OCI-LY7 (cell line): Measurements from ENCODE around the gene NOP16. TPM values are rescaled to one million over a fixed set of nuclear protein-coding genes. Genes with fewer than 3 reads are reported as not detected.
"Not testable (repeated sequence)": the region's sequence is repeated elsewhere in the genome, so short reads cannot be mapped to it uniquely, and the experiment has no call there.

Source experiments
- BruUV-seq: library from RNA; stranded (reverse); fragments of 400-500 nt; replicated peaks from 2 replicates; lab custom pipeline; 2021; lab: Mats Ljungman, UMichigan
- CTCF ChIA-PET: fragments of 300-600 bp; sonication (Branson Sonifier 250); formaldehyde crosslinking; loops from one replicate; lab custom pipeline; 2022; ENCODE audit warnings: antibody characterized with exemption; ENCODE audit not compliant: unreplicated experiment; lab: Charles Lee
- POLR2A ChIA-PET: fragments of 300-600 bp; sonication (Branson Sonifier 250); formaldehyde crosslinking; loops from one replicate; lab custom pipeline; 2022; ENCODE audit warnings: antibody characterized with exemption; lab: Charles Lee
- DNase-seq: peaks from one replicate; pipeline ENCODE4 v3.0.0-alpha.2; 2015; ENCODE audit warnings: low spot score
- H2AFZ ChIP-seq: fragments of 200-600 bp; sonication (generic), shearing (Covaris generic); 2 replicates; pipeline ENCODE4 v1.6.1; 2014; ENCODE audit warnings: mild to moderate bottlenecking, antibody characterized with exemption, low read length, moderate library complexity
- H3K27ac ChIP-seq: fragments of 200-600 bp; sonication (generic); 2 replicates; pipeline ENCODE4 v1.5.1; 2014; ENCODE audit warnings: mixed run types, low read depth, mild to moderate bottlenecking, moderate library complexity, low read length, inconsistent platforms; ENCODE audit not compliant: poor library complexity, severe bottlenecking
- H3K36me3 ChIP-seq: fragments of 200-600 bp; sonication (generic); 2 replicates; pipeline ENCODE4 v1.6.1; 2014; ENCODE audit warnings: mild to moderate bottlenecking, antibody characterized with exemption, low read length, moderate library complexity, mixed read lengths; ENCODE audit not compliant: insufficient read depth
- H3K4me1 ChIP-seq: fragments of 200-600 bp; sonication (generic); 2 replicates; pipeline ENCODE4 v1.5.1; 2014; ENCODE audit warnings: mild to moderate bottlenecking, low read length; ENCODE audit not compliant: insufficient read depth, poor library complexity, severe bottlenecking
- H3K4me2 ChIP-seq: fragments of 200-600 bp; sonication (generic); 2 replicates; pipeline ENCODE4 v1.6.1; 2014; ENCODE audit warnings: mild to moderate bottlenecking, low read length
- H3K4me3 ChIP-seq: fragments of 200-600 bp; sonication (generic); 2 replicates; pipeline ENCODE4 v1.5.1; 2014; ENCODE audit warnings: mild to moderate bottlenecking, low read depth, low read length; ENCODE audit not compliant: poor library complexity, severe bottlenecking
- H3K79me2 ChIP-seq: fragments of 200-600 bp; sonication (generic); 2 replicates; pipeline ENCODE4 v1.6.1; 2016; ENCODE audit warnings: low read depth, mild to moderate bottlenecking, low read length, moderate library complexity, mixed read lengths; ENCODE audit not compliant: insufficient read depth
- H3K9me2 ChIP-seq: fragments of 200-600 bp; sonication (generic); 2 replicates; pipeline ENCODE4 v1.6.1; 2016; ENCODE audit warnings: mild to moderate bottlenecking, low read length, mixed read lengths; ENCODE audit not compliant: insufficient read depth
- H3K9me3 ChIP-seq: fragments of 200-600 bp; sonication (generic); 2 replicates; pipeline ENCODE4 v1.6.1; 2014; ENCODE audit warnings: mild to moderate bottlenecking, mixed run types, low read length, mixed read lengths
- H4K20me1 ChIP-seq: fragments of 200-600 bp; sonication (generic); 2 replicates; pipeline ENCODE4 v1.6.1; 2014; ENCODE audit warnings: mild to moderate bottlenecking, antibody characterized with exemption, low read length, moderate library complexity, mixed read lengths; ENCODE audit not compliant: insufficient read depth
- CTCF ChIP-seq: fragments of 200-600 bp; sonication (generic); conservative IDR thresholded peaks from 2 replicates; pipeline ENCODE4 v1.5.1; 2014; ENCODE audit warnings: mild to moderate bottlenecking, antibody characterized with exemption, low read length, moderate library complexity, mixed read lengths
- EZH2phosphoT487 ChIP-seq: fragments of 200-600 bp; sonication (generic); IDR thresholded peaks from 2 replicates; pipeline ENCODE4 v1.6.1; 2018; ENCODE audit warnings: low read depth, borderline replicate concordance, mild to moderate bottlenecking, mixed run types, antibody characterized with exemption, low read length, moderate library complexity, mixed read lengths
- intact Hi-C: fragments of 100-400 bp; cut with micrococcal nuclease; formaldehyde crosslinking; loops from one replicate; pipeline ENCODE4 v1.10.0; 2022; ENCODE audit not compliant: unreplicated experiment
- total RNA-seq, 2 experiments: library from RNA; depleted of rRNA in 1 of 2; stranded (reverse); fragments of >200 nt in 1 of 2; shearing (Covaris generic) in 1 of 2; gene quantifications; 2 replicates each; pipeline ENCODE4 v1.2.3, GENCODE V29; 2014 to 2022

NOP16 gene
- total RNA-seq, 2 experiments from 2014 or later, result 83.8 to 86.4 TPM

DNA sequence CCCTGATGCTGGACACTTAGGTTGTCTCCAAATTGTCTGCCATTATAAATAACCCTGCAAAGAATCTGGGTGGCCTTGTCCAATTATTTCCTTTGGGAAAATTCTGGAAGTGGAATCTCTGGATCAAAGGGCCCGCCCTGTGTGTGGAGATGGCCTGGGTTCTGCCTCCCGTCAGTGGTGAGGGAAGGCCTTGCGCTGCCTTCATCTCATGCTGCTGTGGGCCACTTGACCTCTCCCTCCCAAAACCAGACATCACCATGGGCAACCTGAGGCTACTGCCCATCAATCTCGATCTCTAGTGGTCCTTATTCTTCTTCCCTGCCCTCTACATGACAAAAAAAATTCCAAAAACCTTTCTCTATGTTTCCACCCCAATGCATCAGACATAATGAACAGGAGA is 21.4 kb upstream of the NOP16 start:
- H3K27ac ChIP-seq, result no peak overlapping the region
- peaks cover 22% of the 10 kb centered on the region; the same call in 1 of the 2 replicates for H3K36me3 ChIP-seq
- no peak for DNase-seq
- no TSS peak for BruUV-seq
- no peaks in the 10 kb centered on the region for H3K79me2 ChIP-seq
- TF ChIP-seq EZH2phosphoT487, result no peak
- no peak for TF ChIP-seq CTCF
- no peaks in the 10 kb centered on the region for H3K9me2 ChIP-seq
- no peak overlapping the region for H3K4me3 ChIP-seq
- H3K4me1 ChIP-seq, result peaks cover 7% of the 10 kb centered on the region
- POLR2A ChIA-PET, result interaction anchor here (0.7 kb wide), 1 partner anchor 15 kb away, joined by 5 read pairs; no protein-coding TSS in a partner anchor
- H2AFZ ChIP-seq, result no peak overlapping the region
- H3K9me3 ChIP-seq, result no peaks in the 10 kb centered on the region
- no peaks in the 10 kb centered on the region for H4K20me1 ChIP-seq
- CTCF ChIA-PET, result no interaction called here
- no peak overlapping the region for H3K4me2 ChIP-seq
- intact Hi-C loops, result no loop called here

GRCh38 chr5:176408590-176408989 is 20.2 kb upstream of the NOP16 start:
- TF ChIP-seq CTCF, result no peak
- Histone ChIP-seq H3K9me3 (no peaks in the 10 kb centered on the region), H2AFZ (no peak overlapping the region), H3K79me2 (no peaks in the 10 kb centered on the region), H3K9me2 (no peaks in the 10 kb centered on the region), H3K36me3 (peaks cover 22% of the 10 kb centered on the region; the same call in 1 of the 2 replicates), H3K4me3 (no peak overlapping the region), H3K4me2 (no peak overlapping the region), H3K27ac (no peak overlapping the region), H4K20me1 (no peaks in the 10 kb centered on the region), H3K4me1 (peaks cover 6% of the 10 kb centered on the region)
- no TSS peak for BruUV-seq
- ChIA-PET POLR2A (interaction anchor here (0.6 to 1.0 kb wide), 4 partner anchors 15 to 1663 kb away, joined by 3 to 10 read pairs (median 4); partner anchors contain the start of gene KIAA1191), CTCF (no interaction called here)
- no peak for DNase-seq
- intact Hi-C loops, result no loop called here

GRCh38 chr5:176408252-176408573 is 19.8 kb upstream of the NOP16 start:
- H4K20me1 ChIP-seq, intact Hi-C loops, H3K4me3 ChIP-seq, H2AFZ ChIP-seq, DNase-seq, H3K79me2 ChIP-seq, H3K4me2 ChIP-seq, H3K9me3 ChIP-seq, H3K4me1 ChIP-seq, H3K9me2 ChIP-seq, H3K27ac ChIP-seq, BruUV-seq, CTCF ChIA-PET: not testable (repeated sequence)
- H3K36me3 ChIP-seq, result peaks cover 22% of the 10 kb centered on the region; the same call in 1 of the 2 replicates
- POLR2A ChIA-PET, result interaction anchor here (0.7 to 1.0 kb wide), 2 partner anchors 14 to 47 kb away, joined by 3 to 6 read pairs; partner anchors contain the start of gene KIAA1191
